Fibroblast of skin of left quadriceps (primary cell): ENCODE measurements around the gene SLC10A7.

Source experiments
- DNase-seq, 2 experiments: peaks; one replicate each; pipeline ENCODE4 v3.0.0-alpha.2; 2013; ENCODE audit warnings: low read depth in 2 of 2

SLC10A7 gene

DNA sequence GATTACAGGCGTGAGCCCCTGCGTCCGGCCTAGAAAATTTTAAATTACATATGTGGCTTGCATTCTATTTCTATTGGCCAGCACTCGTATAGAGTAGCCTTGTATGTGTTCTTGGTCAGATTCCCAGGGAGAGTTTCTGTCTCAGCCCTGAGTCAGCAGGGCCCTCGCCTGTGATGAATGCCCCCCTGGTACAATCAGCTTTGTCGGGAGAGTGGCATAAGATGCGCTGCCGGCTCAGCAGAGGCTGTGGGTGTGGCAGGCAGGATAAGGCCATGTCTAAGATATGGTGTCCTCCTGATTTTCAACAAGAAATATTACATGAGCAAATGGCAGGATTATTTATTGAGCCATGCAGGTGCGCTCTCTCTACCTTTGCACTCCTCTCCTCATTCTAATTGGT, 309.0 kb downstream of the SLC10A7 start:
- no peak for DNase-seq

DNA sequence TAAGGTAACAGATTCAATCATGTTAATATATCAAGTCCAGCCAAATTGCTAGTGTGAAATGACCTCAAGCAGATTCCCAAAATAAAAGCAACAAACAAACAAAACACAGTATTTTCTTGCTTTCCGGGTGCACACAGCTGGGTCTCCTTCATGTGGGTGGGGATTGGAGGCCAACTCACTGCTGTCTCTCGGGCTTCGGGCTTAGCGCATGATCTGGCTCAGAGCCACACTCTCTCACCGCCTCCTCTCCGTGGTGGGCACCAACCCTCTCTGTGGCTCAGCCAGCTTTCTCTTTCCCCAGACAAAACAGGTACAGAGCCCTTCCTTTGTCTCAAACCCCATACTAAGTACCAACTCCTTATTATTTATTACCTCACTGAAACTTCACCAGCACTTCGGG, 310.3 kb downstream of the SLC10A7 start:
- no peak for DNase-seq

DNA sequence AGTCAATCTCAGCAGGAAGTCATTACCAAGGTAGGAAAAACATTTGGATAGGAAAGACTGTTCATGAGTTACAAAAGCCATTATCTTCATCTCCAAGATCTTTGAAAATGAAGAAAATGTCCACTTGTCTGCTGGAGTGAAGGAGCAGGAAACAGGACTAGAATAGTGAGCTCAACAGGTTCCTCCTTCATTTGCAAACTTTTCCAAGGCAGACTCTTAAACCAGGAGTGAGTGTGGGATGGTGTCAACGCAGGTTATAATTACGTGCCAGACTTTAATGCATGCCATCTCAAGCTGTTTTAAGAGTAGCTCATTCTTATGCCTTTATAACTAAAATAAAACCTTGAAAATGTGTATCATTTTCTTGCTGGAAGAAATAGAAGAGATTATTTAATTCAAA, 310.9 kb downstream of the SLC10A7 start:
- no peak for DNase-seq

DNA sequence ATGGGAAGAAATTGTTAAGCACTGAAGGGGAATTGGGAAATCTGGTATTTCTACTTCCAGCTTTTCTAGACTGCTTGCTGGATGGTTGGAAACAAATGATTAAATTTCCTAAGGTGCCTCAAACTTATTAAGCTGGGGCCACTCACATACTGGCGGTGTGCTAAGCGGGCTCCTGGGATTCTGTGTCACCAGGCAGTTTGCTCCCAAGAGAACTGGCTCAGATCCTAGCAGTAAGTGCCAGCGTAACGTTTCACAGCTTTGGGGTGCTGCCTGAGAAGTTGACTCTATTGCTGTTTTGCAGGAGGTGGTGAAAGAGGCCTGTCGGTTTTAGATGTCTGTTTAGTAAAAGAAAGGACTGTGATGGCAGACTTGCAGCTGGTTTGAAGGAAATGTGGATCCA, 314.3 kb downstream of the SLC10A7 start:
- no peak for DNase-seq
